ENCODE results near the gene FYCO1.

Gene FYCO1

GRCh38 chr3:45884368-45885201 is 111.0 kb downstream of the FYCO1 start:
- Mint-ChIP-seq H3K27me3 (peaks cover 11% of the 10 kb centered on the region), H3K27ac (no peak overlapping the region), H3K4me1 (peaks cover 9% of the 10 kb centered on the region), H3K4me3 (peak overlapping the region; percentile 35), H3K36me3 (no peaks in the 10 kb centered on the region), H3K9me3 (no peaks in the 10 kb centered on the region)
- ATAC-seq (ENCODE audit: low read depth) (no peak), DNase-seq (ENCODE audit: low spot score in 2 of 2) (no peak)

- ATAC-seq (ENCODE audit: low read depth), result no peak
- no peaks in the 10 kb centered on the region for H3K9me3 Mint-ChIP-seq
- DNase-seq (ENCODE audit: low spot score in 2 of 2), result no peak
- H3K4me1 Mint-ChIP-seq, result peaks cover 5% of the 10 kb centered on the region
- peaks cover 9% of the 10 kb centered on the region for H3K27me3 Mint-ChIP-seq
- no peak overlapping the region for H3K27ac Mint-ChIP-seq
- no peaks in the 10 kb centered on the region for H3K36me3 Mint-ChIP-seq
- H3K4me3 Mint-ChIP-seq, result no peak overlapping the region
Measured at GRCh38 chr3:45881078-45882022, 114.3 kb downstream of the FYCO1 start.

GRCh38 chr3:45880725-45881077 is 114.9 kb downstream of the FYCO1 start:
- Mint-ChIP-seq H3K4me3 (no peak overlapping the region), H3K9me3 (no peaks in the 10 kb centered on the region), H3K36me3 (no peaks in the 10 kb centered on the region), H3K27ac (no peak overlapping the region), H3K4me1 (peaks cover 5% of the 10 kb centered on the region), H3K27me3 (peaks cover 9% of the 10 kb centered on the region)
- no peak for ATAC-seq (ENCODE audit: low read depth)
- DNase-seq (ENCODE audit: low spot score in 2 of 2), result no peak

- Mint-ChIP-seq H3K27me3 (peaks cover 10% of the 10 kb centered on the region), H3K4me3 (no peak overlapping the region), H3K4me1 (peaks cover 5% of the 10 kb centered on the region), H3K27ac (no peak overlapping the region), H3K36me3 (peaks cover 5% of the 10 kb centered on the region), H3K9me3 (peaks cover 6% of the 10 kb centered on the region)
- ATAC-seq (ENCODE audit: low read depth), result no peak
- no peak for DNase-seq (ENCODE audit: low spot score in 2 of 2)
Measured at GRCh38 chr3:45878124-45878523, 117.5 kb downstream of the FYCO1 start.

- ATAC-seq (ENCODE audit: low read depth) (no peak), DNase-seq (ENCODE audit: low spot score in 2 of 2) (no peak)
- H3K27me3 Mint-ChIP-seq, result peaks cover 6% of the 10 kb centered on the region
- no peak overlapping the region for H3K4me3 Mint-ChIP-seq
- H3K27ac Mint-ChIP-seq, result no peak overlapping the region
- H3K4me1 Mint-ChIP-seq, result peaks cover 6% of the 10 kb centered on the region
- H3K36me3 Mint-ChIP-seq, result peaks cover 5% of the 10 kb centered on the region
- H3K9me3 Mint-ChIP-seq, result peaks cover 6% of the 10 kb centered on the region
Measured at GRCh38 chr3:45874677-45875346, 120.8 kb downstream of the FYCO1 start.

- DNase-seq (ENCODE audit: low spot score in 2 of 2) (no peak), ATAC-seq (ENCODE audit: low read depth) (no peak)
- Mint-ChIP-seq H3K27ac (no peak overlapping the region), H3K4me1 (peaks cover 6% of the 10 kb centered on the region), H3K4me3 (no peak overlapping the region), H3K36me3 (peaks cover 5% of the 10 kb centered on the region), H3K9me3 (peaks cover 6% of the 10 kb centered on the region), H3K27me3 (peaks cover 9% of the 10 kb centered on the region)
Measured at GRCh38 chr3:45873638-45874037, 122.0 kb downstream of the FYCO1 start.

- ATAC-seq (ENCODE audit: low read depth) (no peak), DNase-seq (ENCODE audit: low spot score in 2 of 2) (no peak)
- peaks cover 6% of the 10 kb centered on the region for H3K9me3 Mint-ChIP-seq
- H3K27me3 Mint-ChIP-seq, result peaks cover 9% of the 10 kb centered on the region
- no peak overlapping the region for H3K4me3 Mint-ChIP-seq
- H3K27ac Mint-ChIP-seq, result no peak overlapping the region
- peaks cover 6% of the 10 kb centered on the region for H3K4me1 Mint-ChIP-seq
- peaks cover 5% of the 10 kb centered on the region for H3K36me3 Mint-ChIP-seq
Measured at GRCh38 chr3:45873036-45873435, 122.6 kb downstream of the FYCO1 start.

GRCh38 chr3:45872569-45872968 is 123.1 kb downstream of the FYCO1 start:
- Mint-ChIP-seq H3K4me1 (peaks cover 6% of the 10 kb centered on the region), H3K4me3 (no peak overlapping the region)

GRCh38 chr3:45871780-45872179 is 123.8 kb downstream of the FYCO1 start:
- Mint-ChIP-seq H3K4me3 (no peak overlapping the region), H3K27me3 (peaks cover 9% of the 10 kb centered on the region), H3K4me1 (peaks cover 6% of the 10 kb centered on the region), H3K9me3 (peaks cover 6% of the 10 kb centered on the region), H3K36me3 (peaks cover 5% of the 10 kb centered on the region), H3K27ac (no peak overlapping the region)
- ATAC-seq (ENCODE audit: low read depth), result no peak
- DNase-seq (ENCODE audit: low spot score in 2 of 2), result no peak

More at GRCh38 chr3:45872569-45872968, 123.1 kb downstream of the FYCO1 start:
- Mint-ChIP-seq H3K9me3 (peaks cover 6% of the 10 kb centered on the region), H3K36me3 (peaks cover 5% of the 10 kb centered on the region), H3K27me3 (peaks cover 9% of the 10 kb centered on the region), H3K27ac (no peak overlapping the region)
- no peak for ATAC-seq (ENCODE audit: low read depth)
- DNase-seq (ENCODE audit: low spot score in 2 of 2), result no peak

GRCh38 chr3:45870099-45870498 is 125.5 kb downstream of the FYCO1 start:
- H3K9me3 Mint-ChIP-seq, result peaks cover 6% of the 10 kb centered on the region
- peak overlapping the region; percentile 53 for H3K27ac Mint-ChIP-seq
- peak; percentile 96 for ATAC-seq (ENCODE audit: low read depth)
- peaks cover 5% of the 10 kb centered on the region for H3K36me3 Mint-ChIP-seq
- peaks cover 11% of the 10 kb centered on the region for H3K4me1 Mint-ChIP-seq
- H3K27me3 Mint-ChIP-seq, result peaks cover 9% of the 10 kb centered on the region
- DNase-seq (ENCODE audit: low spot score in 2 of 2), result peak in 1 of 2 donors; percentile 23
- no peak overlapping the region for H3K4me3 Mint-ChIP-seq

GRCh38 chr3:45869638-45870037 is 126.0 kb downstream of the FYCO1 start:
- peaks cover 15% of the 10 kb centered on the region for H3K4me1 Mint-ChIP-seq
- H3K36me3 Mint-ChIP-seq, result peaks cover 5% of the 10 kb centered on the region
- peak overlapping the region; percentile 53 for H3K27ac Mint-ChIP-seq
- no peak overlapping the region for H3K4me3 Mint-ChIP-seq
- ATAC-seq (ENCODE audit: low read depth) (no peak), DNase-seq (ENCODE audit: low spot score in 2 of 2) (no peak)
- H3K9me3 Mint-ChIP-seq, result peaks cover 6% of the 10 kb centered on the region
- peaks cover 9% of the 10 kb centered on the region for H3K27me3 Mint-ChIP-seq

GRCh38 chr3:45868650-45869049 is 127.0 kb downstream of the FYCO1 start:
- peaks cover 6% of the 10 kb centered on the region for H3K27me3 Mint-ChIP-seq
- H3K9me3 Mint-ChIP-seq, result peaks cover 2% of the 10 kb centered on the region
- H3K4me3 Mint-ChIP-seq, result no peak overlapping the region
- H3K27ac Mint-ChIP-seq, result no peak overlapping the region
- H3K4me1 Mint-ChIP-seq, result peaks cover 15% of the 10 kb centered on the region
- H3K36me3 Mint-ChIP-seq, result peaks cover 2% of the 10 kb centered on the region
- no peak for DNase-seq (ENCODE audit: low spot score in 2 of 2)
- no peak for ATAC-seq (ENCODE audit: low read depth)

- Mint-ChIP-seq H3K4me1 (peaks cover 15% of the 10 kb centered on the region), H3K27ac (no peak overlapping the region), H3K27me3 (peaks cover 8% of the 10 kb centered on the region), H3K4me3 (no peak overlapping the region), H3K36me3 (peaks cover 4% of the 10 kb centered on the region), H3K9me3 (peaks cover 3% of the 10 kb centered on the region)
- no peak for ATAC-seq (ENCODE audit: low read depth)
- DNase-seq (ENCODE audit: low spot score in 2 of 2), result no peak
Measured at GRCh38 chr3:45868213-45868612, 127.4 kb downstream of the FYCO1 start.

Data from memory B cell (primary cell).